A673 (cell line): ENCODE results near the gene PROSER3. TPM values are rescaled to one million over a fixed set of nuclear protein-coding genes. Genes with fewer than 3 reads are reported as not detected.

Source experiments
- BruUV-seq: library from RNA; stranded (reverse); fragments of 400-500 nt; replicated peaks from 2 replicates; lab custom pipeline; 2021; lab: Mats Ljungman, UMichigan
- CTCF ChIA-PET: fragments of 300-600 bp; sonication (Branson Sonifier 250); formaldehyde crosslinking; loops from one replicate; lab custom pipeline; 2022; ENCODE audit warnings: antibody characterized with exemption; lab: Charles Lee
- POLR2A ChIA-PET: fragments of 300-600 bp; sonication (Branson Sonifier 250); formaldehyde crosslinking; loops from one replicate; lab custom pipeline; 2022; ENCODE audit warnings: antibody characterized with exemption; ENCODE audit not compliant: low non-redundant PET; lab: Charles Lee
- DNase-seq: peaks from one replicate; pipeline ENCODE4 v3.0.0-alpha.2; 2015; ENCODE audit warnings: low spot score
- H3K27ac ChIP-seq: fragments of 200-600 bp; sonication (generic); 2 replicates; pipeline ENCODE4 v1.5.1; 2016; ENCODE audit warnings: mixed run types, low read depth, mild to moderate bottlenecking, mixed read lengths, antibody characterized with exemption, low read length; ENCODE audit not compliant: poor library complexity, severe bottlenecking
- H3K27me3 ChIP-seq: fragments of 200-600 bp; sonication (generic); replicated peaks from 2 replicates; pipeline ENCODE4 v1.6.1; 2017; ENCODE audit warnings: mixed run types, low read depth, mild to moderate bottlenecking, mixed read lengths, antibody characterized with exemption, low read length; ENCODE audit not compliant: insufficient read depth, poor library complexity
- H3K36me3 ChIP-seq: fragments of 200-600 bp; sonication (generic); 2 replicates; pipeline ENCODE4 v1.6.1; 2016; ENCODE audit warnings: mixed run types, mild to moderate bottlenecking, mixed read lengths, antibody characterized with exemption, low read length; ENCODE audit not compliant: insufficient read depth, poor library complexity, severe bottlenecking
- H3K4me1 ChIP-seq: fragments of 200-600 bp; sonication (generic); 2 replicates; pipeline ENCODE4 v1.6.1; 2017; ENCODE audit warnings: mixed run types, mild to moderate bottlenecking, mixed read lengths, antibody characterized with exemption, low read length; ENCODE audit not compliant: insufficient read depth, poor library complexity, severe bottlenecking
- H3K4me3 ChIP-seq: fragments of 200-600 bp; sonication (generic); 2 replicates; pipeline ENCODE4 v1.5.1; 2016; ENCODE audit warnings: low read depth, mixed run types, mild to moderate bottlenecking, mixed read lengths, low read length; ENCODE audit not compliant: poor library complexity, severe bottlenecking
- H3K9me3 ChIP-seq: fragments of 200-600 bp; sonication (generic); 2 replicates; pipeline ENCODE4 v1.6.1; 2016; ENCODE audit warnings: mixed run types, low read depth, mild to moderate bottlenecking, mixed read lengths, antibody characterized with exemption, low read length; ENCODE audit not compliant: poor library complexity, severe bottlenecking
- CTCF ChIP-seq: fragments of 300-800, 200-600 bp; sonication (generic); conservative IDR thresholded peaks from 2 replicates; pipeline ENCODE4 v1.5.1; 2017; ENCODE audit warnings: low read depth, mild to moderate bottlenecking, antibody characterized with exemption, low read length, moderate library complexity, mixed read lengths
- EZH2 ChIP-seq: fragments of 200-600 bp; sonication (generic); IDR thresholded peaks from 2 replicates; pipeline ENCODE4 v1.6.1; 2017; ENCODE audit warnings: borderline replicate concordance, low read depth, mild to moderate bottlenecking, mixed read lengths, antibody characterized with exemption, low read length; ENCODE audit not compliant: poor library complexity, severe bottlenecking
- intact Hi-C: fragments of 100-400 bp; cut with micrococcal nuclease; formaldehyde crosslinking; loops from one replicate; pipeline ENCODE4 v1.10.0; 2022; ENCODE audit not compliant: unreplicated experiment
- total RNA-seq: library from RNA; stranded (reverse); gene quantifications from 2 replicates; pipeline ENCODE4 v1.2.3, GENCODE V29; 2021

Gene PROSER3
- total RNA-seq, 1 experiment from 2014 or later: 38.4 TPM

DNA sequence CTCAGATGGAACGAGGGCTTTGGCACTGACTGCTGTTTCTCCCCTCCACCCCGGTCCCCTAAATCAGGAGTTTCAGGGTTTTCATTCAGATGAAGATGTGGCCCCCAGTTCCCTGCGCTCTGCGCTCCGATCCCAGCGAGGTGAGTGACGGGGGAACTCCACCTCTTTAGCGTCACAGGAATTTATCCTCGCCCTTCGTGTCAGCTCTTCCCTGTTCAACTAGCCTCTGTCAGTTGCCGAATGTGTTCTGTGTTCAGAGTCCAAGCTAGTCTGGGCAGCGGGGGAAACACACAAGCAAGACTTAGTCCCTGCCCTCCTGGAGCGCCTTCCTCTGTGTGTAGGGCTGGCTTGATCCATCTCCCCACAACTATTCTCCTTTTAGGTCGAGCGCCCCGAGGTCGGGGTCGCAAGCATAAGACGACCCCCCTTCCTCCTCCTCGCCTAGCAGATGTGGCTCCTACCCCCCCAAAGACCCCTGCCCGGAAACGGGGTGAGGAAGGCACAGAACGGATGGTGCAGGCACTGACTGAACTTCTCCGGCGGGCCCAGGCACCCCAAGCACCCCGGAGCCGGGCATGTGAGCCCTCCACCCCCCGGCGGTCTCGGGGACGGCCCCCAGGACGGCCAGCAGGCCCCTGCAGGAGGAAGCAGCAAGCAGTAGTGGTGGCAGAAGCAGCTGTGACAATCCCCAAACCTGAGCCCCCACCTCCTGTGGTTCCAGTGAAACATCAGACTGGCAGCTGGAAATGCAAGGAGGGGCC is 38.4 kb upstream of the PROSER3 start:
- H3K9me3 ChIP-seq: no peaks in the 10 kb centered on the region
- DNase-seq: no peak
- BruUV-seq: TSS peak; percentile 31
- CTCF ChIA-PET: no interaction called here
- H3K36me3 ChIP-seq: peaks cover 41% of the 10 kb centered on the region
- H3K27ac ChIP-seq: peak overlapping the region; percentile 90
- H3K4me1 ChIP-seq: peaks cover 8% of the 10 kb centered on the region
- POLR2A ChIA-PET: no interaction called here
- no peaks in the 10 kb centered on the region for H3K27me3 ChIP-seq
- TF ChIP-seq CTCF (no peak), EZH2 (no peak)
- H3K4me3 ChIP-seq: peak overlapping the region; percentile 96
- intact Hi-C loops: no loop called here

GRCh38 chr19:35720163-35720524 is 37.8 kb upstream of the PROSER3 start:
- Histone ChIP-seq H3K27me3 (no peaks in the 10 kb centered on the region), H3K9me3 (no peaks in the 10 kb centered on the region), H3K4me1 (peaks cover 8% of the 10 kb centered on the region), H3K4me3 (no peak overlapping the region), H3K27ac (no peak overlapping the region), H3K36me3 (peaks cover 47% of the 10 kb centered on the region)
- intact Hi-C loops: no loop called here
- TF ChIP-seq EZH2 (no peak), CTCF (no peak)
- no peak for DNase-seq
- ChIA-PET CTCF (no interaction called here), POLR2A (no interaction called here)
- no TSS peak for BruUV-seq

DNA sequence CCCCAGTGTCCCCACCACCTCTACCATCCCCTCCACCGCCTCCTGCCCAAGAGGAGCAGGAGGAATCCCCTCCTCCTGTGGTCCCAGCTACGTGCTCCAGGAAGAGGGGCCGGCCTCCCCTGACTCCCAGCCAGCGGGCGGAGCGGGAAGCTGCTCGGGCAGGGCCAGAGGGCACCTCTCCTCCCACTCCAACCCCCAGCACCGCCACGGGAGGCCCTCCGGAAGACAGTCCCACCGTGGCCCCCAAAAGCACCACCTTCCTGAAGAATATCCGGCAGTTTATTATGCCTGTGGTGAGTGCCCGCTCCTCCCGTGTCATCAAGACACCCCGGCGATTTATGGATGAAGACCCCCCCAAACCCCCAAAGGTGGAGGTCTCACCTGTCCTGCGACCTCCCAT is 37.3 kb upstream of the PROSER3 start:
- Histone ChIP-seq H3K27me3 (no peaks in the 10 kb centered on the region), H3K4me3 (no peak overlapping the region), H3K27ac (no peak overlapping the region), H3K9me3 (no peaks in the 10 kb centered on the region), H3K36me3 (peaks cover 52% of the 10 kb centered on the region), H3K4me1 (peaks cover 8% of the 10 kb centered on the region)
- ChIA-PET POLR2A (no interaction called here), CTCF (no interaction called here)
- no TSS peak for BruUV-seq
- TF ChIP-seq CTCF (no peak), EZH2 (no peak)
- no peak for DNase-seq
- intact Hi-C loops: no loop called here
